Stomach (tissue), 4 donors: ENCODE results near the gene DISC1.

Source experiments
- CTCF ChIP-seq, 7 experiments: fragments of 450-650 bp in 4 of 7; fragments of 200-600 bp in 3 of 7; sonication (generic) in 3 of 7; IDR thresholded peaks; one replicate each; pipeline ENCODE4 v1.5.1; 2016 to 2019; ENCODE audit warnings: antibody characterized with exemption in 7 of 7, control low read depth in 2 of 7, mild to moderate bottlenecking in 1 of 7
- EP300 ChIP-seq: sonication (generic); formaldehyde crosslinking; IDR thresholded peaks from one replicate; pipeline ENCODE4 v1.6.1; 2017; ENCODE audit warnings: antibody characterized with exemption
- POLR2A ChIP-seq, 4 donors: fragments of 450-650 bp; IDR thresholded peaks; one replicate each; pipeline ENCODE4 v1.6.1; 2016; ENCODE audit warnings: antibody characterized with exemption in 4 of 4, control low read depth in 2 of 4, mild to moderate bottlenecking in 1 of 4, moderate library complexity in 1 of 4
- POLR2AphosphoS5 ChIP-seq, 3 donors: sonication (generic); formaldehyde crosslinking; IDR thresholded peaks; one replicate each; pipeline ENCODE4 v1.6.1; 2016; ENCODE audit warnings: antibody characterized with exemption in 3 of 3

DNA sequence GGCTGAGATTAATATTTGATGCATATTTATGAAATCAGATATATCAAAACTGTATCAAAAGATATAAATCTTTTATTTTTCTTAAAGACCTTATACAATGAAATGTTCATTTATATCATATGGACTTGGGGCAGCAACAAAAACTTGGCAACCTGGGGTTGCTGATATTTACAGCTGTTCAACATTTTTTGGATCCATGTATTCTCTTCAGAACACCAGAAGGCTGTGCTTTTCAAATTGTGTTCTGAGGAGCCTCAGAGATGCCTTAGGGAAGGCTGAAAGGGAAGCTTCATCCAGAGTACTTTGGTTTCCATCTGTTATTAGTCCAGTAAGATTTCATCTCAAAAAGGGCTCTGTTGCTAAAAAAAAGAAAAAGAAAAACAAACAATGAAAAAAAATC, 94.8 kb downstream of the DISC1 start:
- TF ChIP-seq POLR2A (IDR thresholded peaks at IDR 0.05): no peak
- TF ChIP-seq CTCF (IDR thresholded peaks at IDR 0.05): no peak
- TF ChIP-seq POLR2AphosphoS5 (IDR thresholded peaks at IDR 0.05): no peak
- TF ChIP-seq EP300: no peak
